HFFc6 (cell line): ENCODE results near the gene COMMD8. TPM values are rescaled to one million over a fixed set of nuclear protein-coding genes. Genes with fewer than 3 reads are reported as not detected.

ENCODE experiments used
- DNase-seq: peaks from one replicate; pipeline ENCODE4 v3.0.0-alpha.2; 2018
- H3K27ac Mint-ChIP-seq: 2 replicates; pipeline ENCODE4 v1.8.0; 2020; ENCODE audit warnings: mild to moderate bottlenecking, mixed read lengths
- H3K27me3 Mint-ChIP-seq: 2 replicates; pipeline ENCODE4 v1.8.0; 2021; ENCODE audit warnings: mild to moderate bottlenecking, moderate library complexity, mixed read lengths; ENCODE audit not compliant: insufficient read depth
- H3K36me3 Mint-ChIP-seq: 2 replicates; pipeline ENCODE4 v1.8.0; 2021; ENCODE audit warnings: low read depth, mixed read lengths
- H3K4me1 Mint-ChIP-seq: 2 replicates; pipeline ENCODE4 v1.8.0; 2020; ENCODE audit warnings: low read depth, mixed read lengths
- H3K4me3 Mint-ChIP-seq: 2 replicates; pipeline ENCODE4 v1.8.0; 2020; ENCODE audit warnings: mild to moderate bottlenecking, moderate library complexity, mixed read lengths
- H3K9me3 Mint-ChIP-seq: 2 replicates; pipeline ENCODE4 v1.8.0; 2020; ENCODE audit warnings: mild to moderate bottlenecking, mixed read lengths
- total RNA-seq, 6 experiments: library from RNA; stranded (reverse); fragmentation: NEBNext Ultra II Directional; extraction: Animal tissue kit (Norgen Biotek cat#: 25700); gene quantifications; 2 replicates in 1 of 6; 3 replicates in 5 of 6; pipeline ENCODE4 v1.2.3, GENCODE V29; 2021
- TF ChIP-seq, protein P1 (sequence below): fragments of 200-600 bp; sonication (generic); IDR thresholded peaks from 2 replicates; pipeline ENCODE4 v1.5.0; 2021; ENCODE audit warnings: antibody characterized with exemption, mild to moderate bottlenecking

Gene COMMD8
- total RNA-seq, 6 experiments from 2014 or later = 35.4 to 40.4 (median 36.9) TPM

DNA sequence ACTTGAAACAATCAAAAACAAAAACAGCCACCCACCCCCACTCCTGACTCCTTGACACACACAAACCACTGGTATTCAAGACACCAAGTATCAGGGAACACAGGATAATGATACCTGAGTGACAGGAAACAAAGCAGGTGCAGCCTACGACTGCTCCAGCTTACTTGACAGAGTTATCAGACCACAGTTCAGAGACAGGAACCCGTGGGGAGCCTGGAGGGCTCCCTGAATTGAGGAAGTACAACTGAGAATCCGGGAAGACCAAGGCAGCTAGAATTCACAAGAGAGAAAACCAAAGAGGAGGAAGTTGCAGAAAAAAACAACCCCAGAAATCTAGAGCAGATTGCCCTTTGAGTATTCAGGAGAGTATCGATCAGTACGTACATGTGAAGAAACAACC is 20.5 kb downstream of the COMMD8 start:
- Mint-ChIP-seq H3K27me3 (no peaks in the 10 kb centered on the region), H3K4me3 (no peak overlapping the region), H3K9me3 (no peaks in the 10 kb centered on the region), H3K4me1 (no peaks in the 10 kb centered on the region), H3K27ac (no peak overlapping the region), H3K36me3 (peaks cover 7% of the 10 kb centered on the region; the same call in 1 of the 2 replicates)
- DNase-seq = no peak
- TF ChIP-seq, protein P1, sequence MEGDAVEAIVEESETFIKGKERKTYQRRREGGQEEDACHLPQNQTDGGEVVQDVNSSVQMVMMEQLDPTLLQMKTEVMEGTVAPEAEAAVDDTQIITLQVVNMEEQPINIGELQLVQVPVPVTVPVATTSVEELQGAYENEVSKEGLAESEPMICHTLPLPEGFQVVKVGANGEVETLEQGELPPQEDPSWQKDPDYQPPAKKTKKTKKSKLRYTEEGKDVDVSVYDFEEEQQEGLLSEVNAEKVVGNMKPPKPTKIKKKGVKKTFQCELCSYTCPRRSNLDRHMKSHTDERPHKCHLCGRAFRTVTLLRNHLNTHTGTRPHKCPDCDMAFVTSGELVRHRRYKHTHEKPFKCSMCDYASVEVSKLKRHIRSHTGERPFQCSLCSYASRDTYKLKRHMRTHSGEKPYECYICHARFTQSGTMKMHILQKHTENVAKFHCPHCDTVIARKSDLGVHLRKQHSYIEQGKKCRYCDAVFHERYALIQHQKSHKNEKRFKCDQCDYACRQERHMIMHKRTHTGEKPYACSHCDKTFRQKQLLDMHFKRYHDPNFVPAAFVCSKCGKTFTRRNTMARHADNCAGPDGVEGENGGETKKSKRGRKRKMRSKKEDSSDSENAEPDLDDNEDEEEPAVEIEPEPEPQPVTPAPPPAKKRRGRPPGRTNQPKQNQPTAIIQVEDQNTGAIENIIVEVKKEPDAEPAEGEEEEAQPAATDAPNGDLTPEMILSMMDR = no peak

DNA sequence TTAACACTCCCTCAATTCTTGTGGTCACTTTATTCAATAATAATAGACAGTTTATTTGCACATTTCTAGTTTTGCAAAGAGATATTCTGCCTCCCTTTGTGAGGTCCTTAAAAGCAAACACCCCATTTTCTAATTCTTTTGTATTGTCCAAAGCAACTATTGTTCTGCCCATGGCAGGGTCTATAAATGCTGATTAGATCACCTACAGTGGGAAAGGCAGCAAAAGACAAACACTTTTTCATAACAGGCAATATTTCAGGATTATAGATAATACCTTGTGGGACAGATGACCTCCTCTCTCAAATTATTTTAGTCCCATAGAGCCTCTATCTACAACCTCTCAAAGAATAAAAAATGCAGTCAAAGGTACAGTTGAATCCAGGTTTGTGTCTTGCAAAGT is 28.6 kb downstream of the COMMD8 start:
- Mint-ChIP-seq H3K27me3 (peaks cover 3% of the 10 kb centered on the region), H3K9me3 (no peaks in the 10 kb centered on the region), H3K4me1 (no peaks in the 10 kb centered on the region), H3K4me3 (no peak overlapping the region), H3K36me3 (no peaks in the 10 kb centered on the region), H3K27ac (no peak overlapping the region)
- DNase-seq = no peak
- TF ChIP-seq, protein P1 = no peak

DNA sequence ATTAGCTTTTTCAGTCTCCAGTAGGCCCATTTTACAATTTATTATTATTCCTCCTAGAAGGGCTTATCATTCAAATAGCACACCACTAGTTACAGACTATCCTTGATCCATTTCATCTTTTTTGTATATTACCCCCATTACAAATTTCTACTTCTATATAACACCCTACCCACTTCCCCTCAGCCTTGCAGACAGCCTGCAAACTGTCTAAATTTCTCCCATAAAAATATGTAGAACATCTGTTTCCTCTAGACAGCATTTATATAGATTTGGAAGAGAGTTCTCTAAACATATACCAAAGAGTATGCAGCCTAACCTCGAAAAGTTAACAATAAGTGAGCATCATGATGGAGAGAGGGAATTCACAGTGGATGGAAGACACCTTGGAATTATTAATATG is 30.8 kb downstream of the COMMD8 start:
- TF ChIP-seq, protein P1 = no peak
- Mint-ChIP-seq H3K4me3 (no peak overlapping the region), H3K27me3 (peaks cover 3% of the 10 kb centered on the region), H3K4me1 (no peaks in the 10 kb centered on the region), H3K27ac (no peak overlapping the region), H3K36me3 (no peaks in the 10 kb centered on the region), H3K9me3 (no peaks in the 10 kb centered on the region)
- no peak for DNase-seq

DNA sequence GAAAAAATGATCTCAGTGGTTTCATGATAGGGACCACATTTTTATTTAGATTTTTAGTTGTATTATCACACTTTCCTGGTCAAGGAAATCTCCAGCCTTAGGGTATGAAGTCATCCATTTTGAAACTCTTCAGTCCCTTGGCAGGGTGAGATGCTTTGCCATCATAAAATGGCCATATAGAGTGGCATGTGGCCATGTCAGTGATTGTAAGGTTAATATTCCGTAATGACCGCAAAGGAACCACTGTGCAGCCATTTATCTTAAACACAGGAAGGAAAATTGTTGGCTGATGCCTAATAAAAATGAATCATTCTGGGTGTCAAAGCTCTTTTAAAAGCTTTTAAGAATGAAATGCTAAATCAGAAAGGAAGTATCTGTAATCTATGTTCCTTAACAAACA is 35.6 kb downstream of the COMMD8 start:
- Mint-ChIP-seq H3K36me3 (no peaks in the 10 kb centered on the region), H3K27me3 (peaks cover 5% of the 10 kb centered on the region; the same call in 1 of the 2 replicates), H3K4me1 (no peaks in the 10 kb centered on the region), H3K4me3 (no peak overlapping the region), H3K27ac (no peak overlapping the region), H3K9me3 (no peaks in the 10 kb centered on the region)
- TF ChIP-seq, protein P1 = no peak
- DNase-seq = no peak

DNA sequence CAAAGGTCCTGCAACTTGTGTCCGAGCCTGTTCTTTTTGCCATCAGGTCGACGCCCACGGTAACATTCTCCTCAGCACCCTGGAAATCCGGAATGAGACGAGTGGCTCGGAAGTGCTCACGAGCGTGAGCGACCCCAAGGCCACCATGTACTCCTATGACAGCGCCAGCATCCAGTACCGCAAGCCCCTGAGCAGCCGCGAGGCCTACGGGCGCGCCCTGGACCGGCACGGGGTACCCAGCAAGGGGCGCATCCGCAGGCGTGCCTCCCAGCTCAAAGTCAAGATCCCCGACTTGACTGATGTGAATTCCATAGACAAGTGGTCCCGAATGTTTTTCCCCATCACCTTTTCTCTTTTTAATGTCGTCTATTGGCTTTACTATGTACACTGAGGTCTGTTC is 37.9 kb downstream of the COMMD8 start:
- no peaks in the 10 kb centered on the region for H3K36me3 Mint-ChIP-seq
- no peaks in the 10 kb centered on the region for H3K9me3 Mint-ChIP-seq

More for the DNA sequence above, 37.9 kb downstream of the COMMD8 start:
- no peak overlapping the region for H3K4me3 Mint-ChIP-seq
- no peaks in the 10 kb centered on the region for H3K4me1 Mint-ChIP-seq
- H3K27me3 Mint-ChIP-seq = peaks cover 7% of the 10 kb centered on the region
- no peak for DNase-seq
- TF ChIP-seq, protein P1 = no peak
- no peak overlapping the region for H3K27ac Mint-ChIP-seq
